Mammary epithelial cell (primary cell): Measurements from ENCODE around the gene CPPED1.

Source experiments
- CTCF ChIP-seq, 2 donors: IDR thresholded peaks in 1 of 2; conservative IDR thresholded peaks in 1 of 2; 2 replicates each; pipeline ENCODE4 v1.5.1; 2011 to 2012; ENCODE audit warnings: inconsistent platforms in 2 of 2, low read length in 2 of 2, mild to moderate bottlenecking in 2 of 2, control low read depth in 1 of 2, low read depth in 1 of 2; ENCODE audit not compliant: insufficient read depth in 1 of 2; ENCODE audit errors: extremely low read depth in 1 of 2
- EZH2 ChIP-seq: IDR thresholded peaks from 2 replicates; pipeline ENCODE4 v1.6.1; 2012; ENCODE audit warnings: low read length, inconsistent platforms, borderline replicate concordance

- no peak for TF ChIP-seq CTCF (conservative IDR thresholded peaks at IDR 0.05 in 1 of 2, IDR thresholded peaks at IDR 0.05 in 1 of 2; ENCODE audit: extremely low read depth in 1 of 2, insufficient read depth in 1 of 2, low read depth in 1 of 2, low read length in 2 of 2)
- no peak for TF ChIP-seq EZH2
Observed at GRCh38 chr16:12646490-12647274, 157.0 kb downstream of the CPPED1 start.
